NCI-H748 (cell line): ENCODE measurements around the gene IGSF3.

Experiments
- DNase-seq: peaks from one replicate; lab custom pipeline; 2025; ENCODE audit not compliant: unreplicated experiment; lab: John Stamatoyannopoulos, UW

Gene IGSF3

DNA sequence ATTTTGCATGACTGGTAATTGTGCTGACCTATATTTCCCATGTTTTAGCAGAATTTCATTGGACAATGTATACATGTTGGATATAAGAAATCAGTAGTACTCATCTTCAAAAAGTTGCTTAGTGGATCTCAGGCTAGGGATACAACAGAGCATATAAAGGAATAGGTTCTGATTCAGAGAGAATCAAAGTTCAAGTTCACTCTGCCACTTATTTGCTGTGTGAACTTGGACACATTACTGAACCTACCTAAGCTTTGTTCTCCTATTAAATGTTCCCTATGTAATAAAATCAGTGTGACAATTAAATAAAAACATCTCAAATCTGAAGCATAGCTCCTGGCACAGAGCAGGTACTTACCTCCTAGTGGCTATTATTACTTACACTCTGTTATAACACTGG is 106.0 kb downstream of the IGSF3 start:
- DNase-seq: no peak

DNA sequence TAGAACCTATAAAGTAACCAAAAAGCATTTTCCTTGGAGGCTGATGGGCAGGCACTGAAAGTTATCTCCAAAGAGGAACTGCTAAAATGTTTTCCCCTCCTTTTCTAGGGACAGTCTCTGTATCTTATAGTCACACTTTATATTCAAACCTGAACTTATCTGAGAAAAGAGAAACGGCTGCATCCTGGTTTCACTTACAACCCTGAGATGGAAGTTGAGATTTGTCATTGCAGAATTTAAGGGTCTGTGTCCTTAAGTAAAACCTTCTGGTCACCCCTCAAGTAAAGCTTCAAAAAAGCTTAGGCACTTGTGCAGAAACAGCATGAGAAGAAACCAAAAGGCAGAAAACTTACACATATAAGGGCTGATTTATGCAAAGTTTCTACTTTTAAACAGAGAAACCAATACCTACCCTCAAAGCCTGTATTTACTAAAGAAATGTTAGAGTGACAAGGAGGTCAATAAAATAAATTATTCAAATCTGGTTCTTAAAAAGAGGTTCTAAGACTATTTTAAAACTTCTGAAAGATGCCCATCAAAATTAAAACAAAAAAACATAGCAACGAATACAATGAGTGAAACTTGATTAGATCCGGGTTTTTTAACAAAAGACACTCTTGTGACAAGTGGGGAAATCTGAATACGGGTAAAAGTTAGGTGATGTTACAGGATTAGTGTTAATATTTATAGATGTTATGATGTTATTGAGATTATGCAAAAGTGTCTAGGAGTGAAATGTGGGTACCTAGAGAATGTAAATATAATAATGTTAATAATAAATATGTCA is 106.6 kb downstream of the IGSF3 start:
- DNase-seq: no peak

DNA sequence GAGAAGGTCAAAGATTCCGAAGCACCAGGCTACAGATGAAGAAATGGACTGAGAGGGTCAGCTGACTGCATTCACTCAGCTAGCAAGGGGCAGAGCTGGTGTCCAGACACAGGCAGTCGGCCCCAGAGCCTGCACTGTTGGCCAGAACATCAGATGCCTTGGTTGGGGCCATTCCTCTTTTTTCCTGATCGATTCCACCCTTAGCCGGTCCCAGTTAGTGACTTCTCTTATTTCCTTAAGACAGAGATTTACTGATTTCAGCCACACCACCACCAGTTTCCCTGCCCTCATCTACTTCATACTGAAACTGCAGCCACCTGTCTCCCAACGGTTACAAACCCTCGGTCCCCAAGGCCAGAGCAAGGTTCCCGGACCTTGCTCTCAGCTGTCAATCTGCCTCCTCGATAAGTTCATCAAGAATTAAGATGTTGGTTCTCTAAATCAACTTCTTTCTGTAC is 108.2 kb downstream of the IGSF3 start:
- DNase-seq: no peak

DNA sequence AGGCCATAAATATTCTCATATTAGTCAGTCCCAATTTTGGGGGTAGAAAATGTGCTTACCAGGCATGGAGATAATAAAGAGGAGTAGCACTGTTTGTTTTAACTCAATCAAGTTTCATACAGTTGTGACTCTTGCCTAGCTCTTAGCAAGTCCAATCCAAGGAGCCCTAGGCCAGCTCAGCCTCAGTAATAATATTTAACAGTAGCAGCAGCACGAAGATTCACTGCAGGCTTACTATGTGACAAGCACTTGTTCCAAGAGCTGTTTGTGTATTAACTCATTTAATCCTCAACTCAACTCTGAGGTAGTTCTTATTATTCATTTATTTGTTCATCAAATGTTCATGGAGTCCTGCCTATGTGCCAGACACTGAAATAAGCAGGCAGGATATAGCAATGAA is 109.0 kb downstream of the IGSF3 start:
- no peak for DNase-seq

DNA sequence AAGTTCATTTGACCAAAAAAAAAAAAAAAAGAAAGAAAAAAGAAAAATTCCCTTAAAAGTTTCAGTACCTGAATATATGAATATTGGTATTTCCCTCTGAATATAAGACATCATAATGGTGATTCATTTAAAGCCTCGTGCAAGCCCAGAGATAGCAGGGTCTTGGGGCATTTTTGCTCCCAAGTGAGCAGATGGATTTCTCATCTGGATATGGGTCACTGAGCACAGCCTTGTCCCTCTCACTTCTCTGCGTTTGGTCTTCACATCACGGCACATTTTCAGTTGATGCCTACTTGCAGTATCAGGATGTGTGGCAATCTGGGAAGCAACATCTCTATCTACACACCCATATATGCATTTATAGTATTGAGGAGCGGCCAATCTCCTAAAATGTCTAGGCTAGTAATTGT is 109.4 kb downstream of the IGSF3 start:
- no peak for DNase-seq

DNA sequence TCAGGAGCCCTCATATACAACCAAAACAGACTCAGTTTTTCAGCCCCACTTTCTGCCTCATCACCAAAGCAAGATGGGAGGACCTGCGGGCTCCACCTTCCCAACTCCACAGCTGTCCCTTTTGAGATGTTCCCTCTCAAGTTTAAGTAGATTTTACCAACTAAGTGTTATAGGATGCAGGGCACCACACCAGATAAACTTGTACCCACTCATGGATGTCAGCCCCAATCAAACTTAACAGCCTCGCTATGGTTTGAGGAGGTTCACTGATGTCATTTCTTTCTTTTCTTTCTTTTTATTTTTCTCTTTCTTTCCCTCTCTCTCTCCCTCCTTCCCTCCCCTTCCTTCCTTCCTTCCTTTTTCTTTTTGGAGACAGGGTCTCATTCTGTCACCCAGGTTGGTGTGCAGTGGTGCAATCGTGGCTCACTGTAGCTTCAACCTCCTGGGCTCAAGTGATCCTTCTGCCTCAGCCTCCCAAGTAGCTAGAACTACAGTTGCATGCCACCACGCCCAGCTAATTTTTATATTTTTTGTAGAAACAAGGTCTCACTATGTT is 110.1 kb downstream of the IGSF3 start:
- DNase-seq: no peak

DNA sequence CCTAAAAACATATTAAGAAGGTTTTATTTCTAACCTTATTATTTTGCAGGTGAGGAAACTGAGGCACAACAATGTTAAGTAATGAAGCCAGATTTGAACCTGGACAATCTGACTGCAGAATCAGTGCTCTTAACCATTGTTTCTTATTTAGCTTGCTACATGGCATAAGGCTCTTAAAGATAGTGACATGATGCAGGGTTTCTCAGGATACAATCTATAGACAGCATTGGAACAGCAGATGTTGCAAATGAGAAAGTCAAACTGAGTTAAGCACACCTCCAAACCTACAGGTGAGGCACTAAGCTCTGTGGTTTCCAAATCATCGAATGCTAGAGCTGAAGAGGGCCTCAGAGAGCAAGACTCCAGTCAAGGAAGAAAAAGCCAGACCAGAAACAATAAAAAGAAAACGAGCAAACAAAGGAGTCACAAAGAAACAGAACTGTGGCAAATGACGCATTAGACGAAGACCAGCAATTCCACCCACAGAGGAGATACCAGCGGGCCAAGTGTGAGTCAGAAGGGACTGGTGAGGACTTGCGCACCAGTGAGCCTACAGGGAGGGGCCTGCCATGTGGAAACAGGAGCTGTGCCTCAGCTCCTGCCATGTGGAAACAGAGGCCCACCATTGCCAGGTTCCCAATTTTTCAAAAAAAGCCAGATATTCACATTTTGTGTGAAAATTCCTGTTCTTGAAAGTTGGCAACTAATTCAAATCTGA is 111.1 kb downstream of the IGSF3 start:
- DNase-seq: no peak

DNA sequence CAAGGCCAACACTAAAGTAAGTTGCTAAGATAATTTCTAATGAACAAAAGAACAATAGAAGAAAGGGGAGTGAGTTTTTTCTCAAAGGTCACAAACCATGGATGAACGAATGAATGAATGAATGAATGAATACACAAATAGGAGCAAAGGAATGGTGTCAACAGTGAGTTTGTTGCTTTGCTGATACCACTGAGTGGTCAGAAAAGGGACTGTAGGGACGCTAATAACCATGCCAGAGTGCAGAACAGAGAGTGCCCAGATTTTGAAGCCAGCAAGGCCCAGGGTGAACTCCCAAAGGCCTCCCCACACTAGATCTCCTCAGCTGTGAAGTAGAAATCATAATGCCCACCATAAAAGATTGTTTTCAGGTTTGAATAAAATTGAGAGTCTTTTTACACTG is 112.6 kb downstream of the IGSF3 start:
- DNase-seq: no peak

DNA sequence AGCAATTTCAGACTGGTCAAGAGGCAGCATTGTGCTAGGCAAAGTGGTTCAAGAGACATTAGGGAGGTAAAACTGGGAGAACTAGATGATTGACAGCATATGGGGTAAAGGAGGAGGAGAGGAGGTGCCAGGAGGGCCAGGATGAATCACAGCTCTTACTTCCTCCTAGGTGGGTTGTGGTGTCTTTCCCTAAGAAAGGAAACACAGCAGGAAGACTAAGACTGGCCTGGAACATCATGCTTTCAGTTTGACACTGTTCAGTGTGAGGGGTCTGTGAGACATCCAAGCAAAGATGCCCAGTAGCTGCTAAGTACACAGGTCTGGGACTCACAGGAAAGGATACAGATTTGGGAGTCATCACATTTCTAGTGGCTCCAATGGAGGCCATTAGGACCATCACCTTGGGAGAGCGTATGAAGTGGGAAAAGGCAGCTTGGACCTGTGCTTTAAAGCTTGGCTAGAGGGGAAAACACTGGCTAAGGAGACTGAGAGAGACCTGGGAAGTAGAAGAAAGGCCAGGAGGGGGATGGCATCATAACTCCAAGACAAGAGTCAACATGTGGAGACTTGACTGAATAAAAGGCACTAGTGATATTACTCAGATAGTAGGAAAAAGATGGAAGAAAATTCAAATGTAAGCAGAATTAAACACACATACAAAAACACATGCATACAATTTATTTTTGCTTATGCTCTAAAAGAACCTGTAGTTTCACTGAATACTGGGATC is 114.0 kb downstream of the IGSF3 start:
- DNase-seq: no peak

DNA sequence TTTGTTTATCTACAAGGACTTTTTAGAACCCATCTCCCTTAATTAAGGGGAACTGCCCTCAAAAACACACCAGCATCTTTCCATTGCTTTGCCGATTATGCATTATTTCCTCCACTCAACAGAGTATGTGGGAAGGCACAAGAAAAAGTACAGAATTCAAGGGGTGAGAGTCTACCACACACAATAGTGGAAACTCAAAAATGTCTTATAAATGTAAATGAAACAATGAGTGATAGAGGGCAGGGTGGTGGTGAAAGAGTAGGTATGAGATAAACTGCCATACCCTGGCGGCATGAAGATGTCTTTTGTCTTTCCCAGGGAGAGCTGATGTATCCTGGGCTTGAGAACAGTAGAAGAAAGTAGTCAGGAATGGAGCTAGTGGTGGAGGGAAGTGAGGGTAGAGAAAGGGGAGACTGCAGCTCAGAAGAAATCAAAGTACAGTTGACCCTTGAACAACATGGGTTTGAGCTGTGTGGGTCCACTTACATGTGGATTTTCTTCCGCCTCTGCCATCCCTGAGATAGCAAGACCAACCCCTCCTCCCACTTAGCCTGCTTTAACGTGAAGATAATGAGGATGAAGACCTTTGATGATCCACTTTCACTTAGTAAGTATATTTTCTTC is 121.1 kb downstream of the IGSF3 start:
- DNase-seq: no peak

DNA sequence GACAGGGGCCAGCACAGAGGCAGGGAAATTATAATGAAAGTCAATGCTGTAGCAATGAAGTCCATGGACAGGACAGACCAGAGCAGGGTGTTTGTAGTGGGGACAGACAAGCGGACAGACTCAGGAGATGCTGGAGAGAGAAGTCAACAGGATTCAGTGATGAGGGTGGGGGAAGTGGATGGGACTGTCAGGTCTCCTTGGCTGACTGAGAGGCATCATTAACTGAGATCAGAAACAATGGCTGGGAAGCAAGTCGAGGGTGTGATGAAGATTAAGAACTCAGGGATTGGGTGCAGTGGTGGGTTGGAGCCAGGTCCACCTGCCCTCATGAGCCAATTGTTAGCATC is 122.2 kb downstream of the IGSF3 start:
- DNase-seq: no peak

DNA sequence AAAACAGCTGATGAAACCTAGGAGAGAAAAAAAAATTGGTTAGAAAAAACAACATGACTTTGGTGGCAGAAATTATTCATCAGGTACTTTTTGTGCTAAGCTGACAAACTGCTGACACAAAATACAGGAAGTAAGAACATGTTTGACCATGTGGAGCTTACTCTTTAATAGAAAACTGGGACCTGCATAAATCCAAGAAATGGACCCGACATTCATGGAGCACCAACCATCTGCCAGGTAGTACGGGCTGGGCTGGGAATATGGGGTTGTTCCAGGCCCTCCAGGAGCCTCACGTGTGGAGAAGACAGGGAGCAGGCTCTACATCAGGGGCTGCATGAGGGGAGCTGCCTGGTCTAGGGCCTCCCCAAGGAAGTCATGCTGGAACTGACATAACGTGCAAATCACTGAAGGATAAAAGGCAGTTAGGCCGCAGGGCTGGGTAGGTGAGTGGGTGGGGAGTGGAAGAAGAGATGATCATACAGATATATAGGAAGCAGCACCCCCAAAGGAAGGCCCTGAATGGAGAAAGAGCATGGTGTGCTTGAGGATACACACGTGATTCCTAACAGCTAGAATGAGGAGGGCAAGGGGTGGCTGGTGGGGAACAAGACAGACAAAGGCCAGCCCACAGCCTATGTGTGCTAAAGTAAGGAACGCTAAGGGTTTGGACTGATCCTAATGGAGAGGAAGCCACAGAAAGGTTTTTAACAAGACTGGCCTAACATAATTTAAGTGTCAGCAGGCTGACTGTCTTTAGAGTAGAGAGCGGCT is 122.8 kb downstream of the IGSF3 start:
- DNase-seq: no peak

DNA sequence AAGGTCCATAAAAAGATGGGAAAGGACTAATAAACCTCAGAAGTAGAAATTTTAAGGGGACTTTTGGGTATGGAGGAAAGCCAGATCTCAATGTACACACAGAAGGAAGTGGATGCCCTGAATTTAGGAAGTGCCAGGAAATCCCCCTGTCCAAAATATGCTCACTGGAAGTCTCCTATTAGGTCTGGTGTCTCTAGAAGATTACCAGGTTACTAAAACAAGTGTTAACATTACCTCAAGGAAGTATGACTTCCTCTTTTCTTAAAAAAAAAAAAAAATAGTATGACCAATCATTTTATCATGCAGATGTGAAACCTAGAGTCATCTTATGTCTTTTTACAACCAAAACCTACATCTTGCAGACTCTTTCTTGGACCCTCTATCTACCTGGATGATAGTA is 127.4 kb downstream of the IGSF3 start:
- no peak for DNase-seq

DNA sequence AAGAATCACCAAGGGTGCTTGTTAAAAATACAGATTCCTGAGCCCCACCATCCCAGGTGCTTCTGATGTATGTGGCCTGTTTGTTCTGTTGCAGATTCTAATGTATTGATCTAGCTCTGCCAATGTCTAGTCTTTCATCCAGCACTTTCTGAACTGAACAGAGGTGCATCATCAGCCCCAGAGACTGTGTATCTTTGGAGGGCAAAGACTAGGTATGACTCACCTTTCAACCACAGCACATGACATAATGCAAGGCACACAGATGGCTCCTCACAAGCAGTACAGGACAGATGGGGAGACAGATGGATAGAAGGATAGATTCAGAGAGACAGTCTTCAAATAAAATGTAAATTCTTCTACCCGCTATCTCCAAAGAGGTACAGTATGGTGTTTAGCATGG is 129.0 kb downstream of the IGSF3 start:
- no peak for DNase-seq

DNA sequence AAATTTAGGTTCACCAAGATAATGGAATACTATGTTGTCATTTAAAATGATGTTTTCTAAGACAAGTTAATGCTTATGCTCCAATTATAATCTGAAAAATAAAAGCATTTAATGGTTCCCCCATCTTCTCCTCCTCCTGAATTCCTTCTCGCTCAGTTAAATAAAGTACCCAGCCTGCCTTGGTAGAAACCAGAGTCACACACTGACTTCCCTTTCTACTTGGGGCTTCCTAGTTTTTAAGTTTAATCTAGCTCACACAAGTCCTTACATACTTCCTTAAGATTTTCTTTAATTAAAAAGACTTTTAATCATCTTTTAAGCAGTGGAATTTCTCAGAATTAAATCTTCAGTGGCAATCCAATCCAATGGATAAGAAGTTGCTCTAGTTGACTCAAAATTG is 129.6 kb downstream of the IGSF3 start:
- DNase-seq: no peak

DNA sequence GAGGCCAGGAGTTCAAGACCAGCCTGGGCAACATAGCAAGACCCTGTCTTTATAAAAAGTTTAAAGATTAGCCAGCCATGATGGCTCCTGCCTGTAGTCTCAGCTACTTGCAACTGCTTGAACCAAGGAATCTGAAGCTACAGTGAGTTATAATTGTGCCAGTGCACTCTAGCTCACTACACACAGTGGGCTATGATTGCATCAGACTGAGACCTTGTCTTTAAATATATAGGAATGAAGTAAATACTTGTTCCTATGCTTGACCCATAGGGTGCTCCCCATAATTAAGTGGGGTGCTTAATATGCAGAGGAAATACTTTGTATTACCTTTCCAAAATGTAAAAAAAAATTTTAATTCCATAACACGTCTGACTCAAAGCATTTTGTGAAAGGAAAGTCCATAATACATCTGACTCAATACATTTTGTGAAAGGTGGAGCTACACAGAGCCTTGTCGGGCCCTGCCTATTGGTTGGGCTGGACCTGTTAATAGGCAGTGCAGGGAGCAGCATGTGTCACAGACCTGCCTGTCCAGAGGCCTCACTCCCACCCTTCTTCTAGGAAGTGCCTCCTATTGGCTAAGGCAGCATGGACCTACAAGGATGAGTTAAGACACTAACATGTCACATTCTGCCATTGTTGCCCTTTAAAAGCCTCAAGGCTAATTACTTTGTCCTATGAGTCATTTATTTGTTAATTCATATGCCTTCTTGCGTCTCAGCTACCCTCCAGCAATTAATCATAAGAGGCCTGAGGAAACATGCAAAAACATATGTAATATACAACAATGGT is 130.3 kb downstream of the IGSF3 start:
- no peak for DNase-seq

DNA sequence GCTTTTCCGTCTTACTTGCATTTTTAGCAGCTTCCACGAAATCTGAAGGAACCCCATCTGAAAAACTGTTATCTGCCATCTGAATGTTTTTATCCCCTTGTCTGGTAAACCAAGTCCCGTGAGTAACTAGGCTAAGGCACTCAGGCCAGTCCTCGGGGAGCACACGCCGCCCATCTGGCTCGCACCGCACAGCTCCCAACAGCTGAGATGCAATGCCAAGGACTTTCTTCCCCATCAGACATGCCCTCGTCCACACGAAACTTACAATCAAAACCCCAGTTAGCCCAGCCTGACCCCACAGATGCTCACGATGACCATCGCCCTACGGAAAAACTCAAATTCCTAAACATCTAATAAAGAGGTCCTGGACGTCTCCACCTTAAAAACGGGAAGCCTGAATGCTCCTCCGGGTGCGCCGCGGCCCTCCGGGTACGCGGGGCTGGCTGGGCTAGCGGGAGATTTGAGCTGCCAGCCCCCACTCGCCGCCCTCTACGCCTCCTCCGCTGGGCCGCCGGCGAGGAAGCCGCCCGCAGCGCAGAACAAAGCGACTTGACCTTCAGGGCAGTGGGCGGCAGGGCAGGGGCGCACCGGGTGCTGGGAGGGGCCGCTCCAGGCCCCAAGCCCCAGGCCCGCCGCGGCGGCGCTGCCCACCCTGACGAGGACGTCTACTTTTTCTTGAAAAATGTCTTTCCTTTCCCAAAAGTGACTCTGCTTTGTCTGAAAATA is 133.4 kb downstream of the IGSF3 start:
- DNase-seq: no peak

DNA sequence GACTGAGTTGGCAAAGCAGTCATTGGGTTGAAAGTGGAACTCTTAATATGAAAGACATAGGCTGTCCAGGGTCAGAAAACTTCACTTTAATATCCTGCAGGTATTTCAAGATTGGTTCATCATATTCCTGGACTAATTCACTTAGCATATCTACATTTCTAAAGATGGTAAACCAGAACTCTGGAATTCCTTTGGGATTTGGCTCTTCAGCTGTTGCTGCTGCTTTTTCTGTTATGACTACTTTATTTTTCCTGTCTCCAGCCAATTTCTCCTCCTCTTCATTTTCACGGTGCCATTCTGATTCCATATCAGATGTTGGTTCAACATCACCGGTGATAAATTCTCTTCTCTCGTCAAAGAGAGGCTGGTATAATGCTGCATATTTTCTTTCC is 134.1 kb downstream of the IGSF3 start:
- DNase-seq: no peak
